Activated T-cell treated with anti-CD3 and anti-CD28 coated beads for 48 hours (primary cell): ENCODE results near the gene ERCC6.

Experiments used
- DNase-seq: peaks from one replicate; pipeline ENCODE4 v3.0.0-alpha.2; 2020; ENCODE audit warnings: low read depth

ERCC6 gene

GRCh38 chr10:49512121-49512809 lies 26.7 kb downstream of the ERCC6 start:
- no peak for DNase-seq

- DNase-seq, result no peak
These were observed 29.1 kb downstream of the ERCC6 start for GRCh38 chr10:49509771-49510303.

- DNase-seq, result no peak
These were observed 30.3 kb downstream of the ERCC6 start for GRCh38 chr10:49508654-49509053.

GRCh38 chr10:49508249-49508648 lies 30.7 kb downstream of the ERCC6 start:
- DNase-seq, result no peak

GRCh38 chr10:49505589-49505988 lies 33.3 kb downstream of the ERCC6 start:
- DNase-seq, result no peak

GRCh38 chr10:49505076-49505475 lies 33.8 kb downstream of the ERCC6 start:
- DNase-seq, result no peak

GRCh38 chr10:49504528-49504927 lies 34.4 kb downstream of the ERCC6 start:
- no peak for DNase-seq

GRCh38 chr10:49502358-49502757 lies 36.6 kb downstream of the ERCC6 start:
- DNase-seq, result no peak

GRCh38 chr10:49500412-49500811 lies 38.5 kb downstream of the ERCC6 start:
- DNase-seq, result no peak

- no peak for DNase-seq
These were observed 39.5 kb downstream of the ERCC6 start for GRCh38 chr10:49499305-49499851.

- DNase-seq, result no peak
These were observed 40.5 kb downstream of the ERCC6 start for GRCh38 chr10:49498425-49498824.

- no peak for DNase-seq
These were observed 41.6 kb downstream of the ERCC6 start for GRCh38 chr10:49497358-49497757.

GRCh38 chr10:49488056-49488717 lies 50.7 kb downstream of the ERCC6 start:
- DNase-seq, result no peak

GRCh38 chr10:49486738-49487137 lies 52.2 kb downstream of the ERCC6 start:
- no peak for DNase-seq

- DNase-seq, result no peak
These were observed 52.9 kb downstream of the ERCC6 start for GRCh38 chr10:49486009-49486408.

GRCh38 chr10:49484486-49485235 lies 54.3 kb downstream of the ERCC6 start:
- DNase-seq, result no peak

GRCh38 chr10:49478819-49479218 lies 60.1 kb downstream of the ERCC6 start:
- no peak for DNase-seq

- no peak for DNase-seq
These were observed 64.0 kb downstream of the ERCC6 start for GRCh38 chr10:49474901-49475300.

GRCh38 chr10:49471532-49471931 lies 67.4 kb downstream of the ERCC6 start:
- DNase-seq, result no peak

GRCh38 chr10:49465736-49466135 lies 73.2 kb downstream of the ERCC6 start:
- no peak for DNase-seq
